AG10803 (cell line): ENCODE measurements around the gene NDUFA13.

Experiments used
- DNase-seq: peaks from one replicate; pipeline ENCODE4 v3.0.0; 2010; ENCODE audit warnings: low read depth
- H3K4me3 ChIP-seq: 2 replicates; pipeline ENCODE4 v1.5.1; 2011; ENCODE audit warnings: mild to moderate bottlenecking, low read length, control low read depth
- TF ChIP-seq, protein P1 (sequence below): conservative IDR thresholded peaks from 2 replicates; pipeline ENCODE4 v1.5.1; 2011; ENCODE audit warnings: mild to moderate bottlenecking, low read length, control low read depth, inconsistent platforms

Gene NDUFA13

GRCh38 chr19:19490214-19490968, 25.6 kb upstream of the NDUFA13 start:
- DNase-seq: peak; percentile 81
- TF ChIP-seq, protein P1, sequence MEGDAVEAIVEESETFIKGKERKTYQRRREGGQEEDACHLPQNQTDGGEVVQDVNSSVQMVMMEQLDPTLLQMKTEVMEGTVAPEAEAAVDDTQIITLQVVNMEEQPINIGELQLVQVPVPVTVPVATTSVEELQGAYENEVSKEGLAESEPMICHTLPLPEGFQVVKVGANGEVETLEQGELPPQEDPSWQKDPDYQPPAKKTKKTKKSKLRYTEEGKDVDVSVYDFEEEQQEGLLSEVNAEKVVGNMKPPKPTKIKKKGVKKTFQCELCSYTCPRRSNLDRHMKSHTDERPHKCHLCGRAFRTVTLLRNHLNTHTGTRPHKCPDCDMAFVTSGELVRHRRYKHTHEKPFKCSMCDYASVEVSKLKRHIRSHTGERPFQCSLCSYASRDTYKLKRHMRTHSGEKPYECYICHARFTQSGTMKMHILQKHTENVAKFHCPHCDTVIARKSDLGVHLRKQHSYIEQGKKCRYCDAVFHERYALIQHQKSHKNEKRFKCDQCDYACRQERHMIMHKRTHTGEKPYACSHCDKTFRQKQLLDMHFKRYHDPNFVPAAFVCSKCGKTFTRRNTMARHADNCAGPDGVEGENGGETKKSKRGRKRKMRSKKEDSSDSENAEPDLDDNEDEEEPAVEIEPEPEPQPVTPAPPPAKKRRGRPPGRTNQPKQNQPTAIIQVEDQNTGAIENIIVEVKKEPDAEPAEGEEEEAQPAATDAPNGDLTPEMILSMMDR: peak; percentile 82

DNA sequence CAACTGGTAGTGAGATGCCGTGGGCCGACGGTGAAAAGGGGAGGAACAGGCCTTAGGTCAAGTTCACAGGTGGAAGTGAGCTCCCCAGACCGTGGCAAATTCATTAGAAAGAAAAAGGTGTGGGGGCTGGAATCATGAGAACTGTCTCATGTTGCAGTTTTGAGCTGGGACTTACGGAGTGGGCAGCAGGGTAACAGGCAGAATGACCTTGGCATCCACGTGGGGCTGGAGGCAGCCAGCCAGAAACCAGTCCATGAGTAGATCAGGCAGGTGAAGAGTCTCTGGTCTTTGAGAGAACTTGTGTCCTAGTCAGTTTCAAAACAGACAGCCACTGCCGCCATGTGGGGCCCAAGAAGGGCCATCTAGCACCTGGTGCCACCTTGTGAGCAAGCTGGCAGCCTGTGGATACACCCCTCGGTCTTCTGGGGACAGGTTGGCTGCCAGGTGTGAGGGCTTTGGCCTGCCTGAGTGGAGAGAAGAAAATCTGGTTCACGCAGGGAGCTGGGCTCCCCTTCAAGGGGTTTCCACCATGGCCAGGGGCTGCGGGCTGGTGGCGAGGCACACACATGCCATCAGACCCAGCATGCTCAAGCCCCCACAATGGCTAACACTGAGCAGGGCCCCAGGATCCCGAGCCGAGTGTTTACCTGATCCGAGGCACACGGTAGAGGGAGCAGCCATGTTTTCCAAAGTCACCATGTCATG, 24.6 kb upstream of the NDUFA13 start:
- DNase-seq: no peak
- no peak overlapping the region for H3K4me3 ChIP-seq
- TF ChIP-seq, protein P1: no peak

More at GRCh38 chr19:19490214-19490968, 25.6 kb upstream of the NDUFA13 start:
- no peak overlapping the region for H3K4me3 ChIP-seq

DNA sequence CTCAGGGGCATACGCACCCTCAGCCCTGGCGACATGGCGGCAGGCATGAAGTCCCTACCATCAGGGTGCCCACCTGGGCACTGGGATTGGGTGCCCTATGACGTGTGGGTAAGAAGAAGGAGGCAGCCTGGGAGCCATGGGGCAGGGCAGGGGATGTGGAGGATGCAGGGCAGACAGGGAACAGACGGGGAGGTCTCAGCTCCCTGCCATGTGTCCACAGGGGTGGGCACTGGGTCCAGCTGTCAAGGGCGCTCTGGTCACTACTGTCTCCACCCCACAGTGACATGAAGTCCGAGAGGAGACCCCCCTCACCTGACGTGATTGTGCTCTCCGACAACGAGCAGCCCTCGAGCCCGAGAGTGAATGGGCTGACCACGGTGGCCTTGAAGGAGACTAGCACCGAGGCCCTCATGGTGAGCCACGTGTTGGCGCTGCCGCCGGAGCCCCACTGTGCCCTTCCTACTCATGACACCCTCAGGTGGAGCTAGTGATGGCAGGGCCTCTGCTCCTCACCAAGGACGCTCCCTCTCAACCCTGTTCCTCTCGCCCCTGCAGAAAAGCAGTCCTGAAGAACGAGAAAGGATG, 23.9 kb upstream of the NDUFA13 start:
- no peak overlapping the region for H3K4me3 ChIP-seq
- TF ChIP-seq, protein P1: no peak
- DNase-seq: no peak

GRCh38 chr19:19493841-19494546, 22.0 kb upstream of the NDUFA13 start:
- TF ChIP-seq, protein P1: no peak

GRCh38 chr19:19495614-19496603, 20.1 kb upstream of the NDUFA13 start:
- DNase-seq: no peak
- TF ChIP-seq, protein P1: no peak
- H3K4me3 ChIP-seq: no peak overlapping the region

More at GRCh38 chr19:19493841-19494546, 22.0 kb upstream of the NDUFA13 start:
- no peak for DNase-seq
- no peak overlapping the region for H3K4me3 ChIP-seq
